HG02981 (cell line): ENCODE measurements around the gene RHBDD1.

ENCODE experiments used
- ATAC-seq: cut with Tn5 transposase; IDR thresholded peaks from one replicate; pipeline ENCODE4 v1.9.1; 2021; ENCODE audit warnings: mild to moderate bottlenecking, moderate library complexity; ENCODE audit not compliant: unreplicated experiment

Gene RHBDD1

GRCh38 chr2:226883296-226883795 is 47.5 kb downstream of the RHBDD1 start:
- ATAC-seq = no peak

DNA sequence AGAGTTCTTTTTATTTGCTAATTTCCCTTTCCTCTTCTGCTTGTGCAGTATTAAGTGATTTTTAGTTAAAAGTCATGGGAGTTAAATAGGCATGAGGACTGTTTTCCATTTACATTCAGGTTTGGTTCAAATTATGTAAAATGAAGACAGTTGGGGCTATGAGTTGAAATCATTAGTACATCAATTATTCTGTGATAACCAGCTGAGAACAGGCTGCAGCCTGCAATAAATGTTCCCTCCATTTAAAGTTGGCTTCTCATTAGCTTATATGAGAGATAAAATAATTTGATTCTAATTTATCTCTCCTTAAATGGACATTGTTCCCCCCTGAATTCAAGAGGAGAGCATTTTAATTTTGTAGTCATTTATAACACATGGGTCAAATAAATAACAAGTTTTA is 48.3 kb downstream of the RHBDD1 start:
- ATAC-seq = no peak

DNA sequence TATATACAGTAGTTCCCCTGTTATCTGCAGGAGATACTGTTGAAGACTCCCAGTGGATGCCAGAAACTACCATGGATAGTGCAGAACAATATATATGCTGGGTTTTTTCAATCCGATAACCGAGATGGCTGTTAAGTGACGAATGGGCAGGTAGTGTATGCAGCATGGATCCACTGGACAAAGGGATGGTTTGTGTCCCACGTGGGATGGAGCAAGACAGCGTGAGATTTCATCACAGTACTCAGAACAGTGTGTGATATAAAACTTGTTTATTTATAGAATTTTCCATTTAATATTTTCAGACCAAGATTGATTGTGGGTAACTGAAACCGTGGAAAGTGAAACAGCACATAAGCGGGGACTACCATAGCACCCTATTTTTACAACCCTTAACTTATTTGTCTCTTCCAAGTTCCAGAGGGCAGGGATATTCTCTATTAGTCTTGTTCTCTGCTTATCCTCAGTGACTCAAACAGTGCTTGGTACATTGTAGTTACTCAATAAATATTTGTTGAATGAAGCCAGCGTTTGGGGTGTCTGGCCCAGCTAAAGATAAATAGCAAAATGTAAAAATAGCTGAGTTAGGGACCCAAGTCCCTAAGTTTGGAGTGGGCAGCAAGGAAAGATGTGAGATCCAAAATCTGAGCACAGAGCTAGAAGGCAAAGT is 50.0 kb downstream of the RHBDD1 start:
- ATAC-seq = no peak

- no peak for ATAC-seq
These were observed 52.1 kb downstream of the RHBDD1 start for GRCh38 chr2:226887940-226888339.

DNA sequence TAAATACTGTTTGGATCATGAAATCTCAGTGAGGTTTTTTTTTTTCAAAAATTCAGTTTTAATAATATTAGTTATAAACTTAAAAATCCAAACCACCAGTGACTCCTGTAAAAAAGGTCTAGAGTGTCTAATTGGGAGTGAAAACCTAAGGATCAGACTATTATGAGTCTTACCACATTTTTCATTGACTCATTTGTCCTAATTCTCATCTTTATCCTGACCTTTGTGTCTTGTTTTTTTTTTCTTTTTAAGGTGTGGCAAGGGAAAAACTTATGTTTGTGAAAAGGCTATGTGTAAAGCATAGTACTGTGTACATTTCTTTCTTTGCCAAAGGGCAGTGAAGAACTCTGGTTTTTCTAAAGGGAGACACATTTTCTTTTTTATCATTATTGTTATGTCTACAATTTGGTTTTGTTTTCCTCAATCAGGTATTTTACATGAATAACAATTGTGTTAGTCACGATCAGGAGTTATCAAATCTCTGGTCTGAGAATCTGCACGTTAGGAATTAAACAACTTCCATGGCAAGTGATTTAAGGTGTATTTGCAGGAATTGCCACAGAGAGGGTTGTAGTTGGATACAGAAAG is 52.6 kb downstream of the RHBDD1 start:
- ATAC-seq = no peak

GRCh38 chr2:226888971-226889370 is 53.1 kb downstream of the RHBDD1 start:
- no peak for ATAC-seq

DNA sequence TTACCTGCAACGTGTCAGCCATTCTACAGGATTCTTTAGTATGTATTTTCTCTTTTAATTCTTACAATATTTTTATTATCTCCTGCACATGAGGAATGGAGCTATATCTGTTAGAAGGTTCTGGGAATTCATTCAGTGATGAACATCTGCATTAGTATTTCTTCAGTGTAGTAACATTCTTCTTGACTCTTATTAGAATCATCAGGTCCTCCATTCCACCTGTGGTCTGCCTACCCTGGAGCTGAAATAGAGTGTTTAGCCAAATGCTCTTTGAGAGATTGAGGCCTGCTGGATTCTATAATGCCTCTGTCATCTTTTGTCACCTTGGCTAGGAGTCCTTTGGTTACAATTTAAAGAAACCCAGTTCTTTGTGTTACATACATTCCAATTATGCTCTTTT is 54.4 kb downstream of the RHBDD1 start:
- ATAC-seq = no peak

DNA sequence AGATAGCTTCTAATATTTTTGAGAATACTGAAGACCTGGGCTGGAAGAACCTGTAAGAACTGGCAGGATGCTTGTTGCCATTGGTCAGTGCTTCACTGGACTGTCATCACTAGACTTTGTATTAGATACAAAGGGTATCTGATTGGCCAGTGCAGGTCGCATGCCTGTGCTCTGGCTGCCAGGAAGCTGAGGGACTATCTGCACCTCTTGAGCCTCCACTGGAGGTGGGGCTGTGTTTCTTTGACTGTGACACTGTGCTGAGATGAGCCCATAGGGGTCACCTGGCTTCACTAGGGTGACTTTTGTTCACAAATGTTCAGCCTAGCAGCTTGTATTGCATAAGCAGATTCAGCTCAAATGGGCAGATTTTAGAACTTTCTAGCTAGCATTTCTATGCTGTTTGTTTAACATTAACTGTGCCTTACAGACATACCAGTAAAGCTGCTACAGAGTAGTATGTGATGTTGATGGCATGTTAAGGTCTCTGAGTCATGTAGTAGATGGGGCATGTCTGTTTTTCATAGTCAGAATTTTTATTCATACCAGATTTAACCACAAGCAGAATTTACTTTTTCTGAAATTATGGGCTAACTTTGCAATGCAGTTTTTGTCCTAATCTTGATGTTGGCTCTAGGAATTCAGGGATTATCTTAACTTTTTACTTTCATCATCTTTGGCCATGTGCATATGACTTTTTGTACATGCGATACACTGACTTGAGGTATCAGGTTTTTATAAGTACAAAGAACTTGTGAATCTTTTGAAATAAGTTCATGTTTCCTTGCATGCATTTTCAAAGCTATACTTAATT is 56.1 kb downstream of the RHBDD1 start:
- ATAC-seq = no peak

GRCh38 chr2:226892729-226893128 is 56.9 kb downstream of the RHBDD1 start:
- no peak for ATAC-seq

DNA sequence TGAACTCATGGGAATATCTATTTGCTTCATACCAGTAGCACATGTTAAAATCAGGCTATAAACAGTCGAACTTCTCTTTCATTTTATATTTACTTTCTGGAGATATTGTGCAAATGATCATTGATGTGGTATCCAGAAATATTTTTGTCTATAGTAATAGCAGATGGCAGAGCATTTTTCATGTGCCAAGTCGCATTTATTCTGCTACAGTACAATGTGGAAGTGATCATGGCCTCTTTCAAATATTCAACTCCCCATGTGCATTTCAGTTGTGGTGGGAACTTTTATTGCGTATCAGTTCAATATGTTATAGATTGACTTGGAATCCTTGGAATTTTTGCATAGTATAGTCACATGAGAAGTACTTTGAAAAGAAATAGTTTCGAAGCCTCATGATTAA is 57.4 kb downstream of the RHBDD1 start:
- no peak for ATAC-seq

- ATAC-seq = no peak
These were observed 58.9 kb downstream of the RHBDD1 start for GRCh38 chr2:226894752-226895151.

- no peak for ATAC-seq
These were observed 59.7 kb downstream of the RHBDD1 start for GRCh38 chr2:226895579-226895978.

DNA sequence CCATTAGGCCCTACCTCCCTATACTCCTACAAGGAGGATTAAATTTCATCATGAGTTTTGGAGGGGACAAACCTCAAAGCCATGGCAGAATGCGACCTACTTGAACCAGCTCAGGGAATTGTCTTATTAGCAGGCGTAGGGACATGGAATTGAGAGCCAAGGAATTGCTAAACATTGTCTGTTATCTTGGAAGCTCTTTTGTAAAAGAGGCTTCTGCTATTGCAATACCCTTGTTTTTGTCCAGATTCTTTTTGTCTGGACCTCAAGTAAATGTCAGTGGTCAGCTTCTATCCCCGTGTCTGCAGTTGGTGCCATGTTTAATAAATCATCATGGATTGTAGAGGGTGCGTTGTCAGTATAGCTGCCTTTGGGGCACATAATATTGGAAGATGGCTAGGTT is 62.3 kb downstream of the RHBDD1 start:
- no peak for ATAC-seq

DNA sequence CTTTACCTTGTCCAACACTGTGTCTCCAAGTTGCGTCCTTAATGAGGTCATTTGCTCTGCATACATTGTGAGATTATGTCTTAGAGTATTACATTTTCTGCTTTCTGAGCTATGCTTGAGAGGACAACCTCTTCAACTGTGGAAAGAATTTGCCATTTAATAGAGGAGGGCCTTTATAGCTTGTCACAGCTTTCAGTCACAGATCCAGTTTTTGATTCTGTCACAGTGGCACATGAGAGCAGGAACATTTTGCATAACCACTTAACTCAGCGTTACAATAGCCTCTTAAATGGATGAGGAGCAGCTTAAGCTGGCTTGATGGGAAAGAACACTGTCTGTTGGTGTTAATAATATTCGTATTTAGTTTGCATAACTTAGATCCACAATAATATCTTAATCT is 63.0 kb downstream of the RHBDD1 start:
- no peak for ATAC-seq

DNA sequence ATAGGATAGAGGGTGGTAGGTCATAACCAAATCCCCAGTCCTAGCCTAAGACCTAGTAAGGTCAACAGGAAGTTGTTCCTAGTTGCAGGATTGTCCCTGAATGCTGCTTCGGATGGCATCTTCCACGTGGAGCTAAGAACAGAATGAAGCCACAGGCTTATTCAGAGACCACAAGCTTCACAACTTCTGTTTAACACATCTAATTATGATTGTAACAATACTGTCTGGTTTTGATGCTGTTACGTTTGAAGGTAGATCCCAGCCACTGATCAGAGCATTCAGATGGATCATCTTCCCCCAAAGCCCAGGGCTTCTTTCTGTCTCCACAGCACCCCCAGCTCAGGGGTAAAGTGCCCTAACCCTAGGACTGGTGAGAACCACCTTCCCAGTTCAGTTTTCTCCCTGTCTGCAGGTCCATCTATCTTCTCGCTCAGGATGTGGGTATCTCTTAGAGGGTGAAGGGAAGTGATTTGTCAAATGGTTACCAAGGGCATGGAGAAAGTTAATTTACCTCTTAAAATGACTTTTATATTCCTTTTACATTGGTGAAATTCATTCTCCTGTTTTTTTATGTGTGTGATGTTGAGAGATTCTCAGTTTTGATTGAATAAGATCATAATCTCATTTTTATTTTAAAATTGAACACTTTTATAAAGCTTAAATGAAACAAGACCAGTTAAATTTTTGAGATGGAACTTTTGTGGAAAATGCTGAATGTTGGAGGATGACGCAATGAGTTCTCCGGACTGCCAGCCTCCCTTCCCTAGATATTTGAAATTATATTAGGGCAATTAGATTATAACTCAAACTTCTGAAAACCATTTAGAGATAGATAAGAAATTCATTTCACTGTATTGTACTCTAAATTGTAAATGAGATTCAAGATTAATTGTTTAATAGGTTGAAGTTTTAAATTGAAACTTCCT is 66.5 kb downstream of the RHBDD1 start:
- no peak for ATAC-seq

DNA sequence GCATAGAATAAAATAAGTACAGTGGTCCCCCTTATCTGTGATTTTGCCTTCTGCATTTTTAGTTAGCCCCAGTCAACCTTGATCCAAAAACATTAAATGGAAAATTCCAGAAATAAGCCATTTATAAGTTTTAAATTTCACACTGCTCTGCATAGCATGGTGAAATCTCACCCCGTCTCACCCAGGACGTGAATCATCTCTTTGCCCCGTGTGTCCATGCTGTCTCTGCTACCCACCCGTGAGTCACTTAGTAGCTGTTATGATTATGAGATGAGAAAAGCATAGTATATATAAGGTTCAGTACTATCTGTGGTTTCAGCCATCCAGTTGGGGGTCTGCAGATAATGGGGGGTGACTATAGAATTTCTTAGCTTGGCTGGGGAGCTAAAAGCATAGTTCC is 67.3 kb downstream of the RHBDD1 start:
- no peak for ATAC-seq

- peak; percentile 49 for ATAC-seq
These were observed 68.7 kb downstream of the RHBDD1 start for GRCh38 chr2:226904592-226904991.

DNA sequence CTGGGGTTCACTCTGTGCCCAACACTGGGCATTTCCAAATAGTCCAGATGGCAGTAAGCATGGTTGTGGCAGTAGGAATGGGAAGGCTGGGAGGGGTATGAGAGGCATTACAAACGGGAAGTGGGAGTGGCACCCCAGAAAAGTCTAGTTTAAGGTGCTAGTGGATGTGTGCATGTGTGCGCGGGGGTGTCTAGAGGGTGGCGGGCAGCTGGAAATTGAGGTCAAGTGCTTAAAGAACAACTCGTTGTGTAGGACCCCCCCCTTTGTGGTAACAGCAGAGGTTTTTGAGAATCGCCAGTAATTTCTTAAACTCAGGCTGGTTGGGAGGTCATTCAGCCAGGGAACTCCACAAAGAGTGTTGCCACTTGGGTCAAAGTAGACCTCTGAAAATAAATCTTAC is 69.9 kb downstream of the RHBDD1 start:
- ATAC-seq = peak; percentile 9

DNA sequence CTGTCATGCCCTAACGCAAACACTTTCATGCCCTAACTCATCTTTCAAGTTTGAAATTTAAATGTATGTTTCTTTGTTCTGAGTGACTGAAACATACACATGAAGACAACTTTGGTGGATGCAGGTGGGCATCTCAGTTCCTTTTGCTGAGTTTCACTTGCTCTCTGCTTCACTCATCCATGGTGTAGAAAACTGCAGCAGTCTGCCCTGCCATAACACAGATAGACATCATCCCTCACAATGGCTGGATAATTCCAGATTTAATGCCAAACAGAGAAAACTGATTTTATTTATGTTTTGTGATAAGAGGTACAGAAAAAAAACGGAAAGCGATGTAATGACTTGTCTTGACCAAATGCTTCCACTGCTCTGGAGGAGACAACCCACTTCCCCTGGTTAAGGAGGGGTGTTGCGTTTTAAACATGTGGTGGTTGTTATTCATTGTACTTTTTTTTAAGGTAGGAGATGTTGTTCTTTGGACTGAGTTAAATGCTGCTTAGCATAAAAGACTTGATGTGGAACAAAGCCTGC is 70.4 kb downstream of the RHBDD1 start:
- peak; percentile 78 for ATAC-seq

DNA sequence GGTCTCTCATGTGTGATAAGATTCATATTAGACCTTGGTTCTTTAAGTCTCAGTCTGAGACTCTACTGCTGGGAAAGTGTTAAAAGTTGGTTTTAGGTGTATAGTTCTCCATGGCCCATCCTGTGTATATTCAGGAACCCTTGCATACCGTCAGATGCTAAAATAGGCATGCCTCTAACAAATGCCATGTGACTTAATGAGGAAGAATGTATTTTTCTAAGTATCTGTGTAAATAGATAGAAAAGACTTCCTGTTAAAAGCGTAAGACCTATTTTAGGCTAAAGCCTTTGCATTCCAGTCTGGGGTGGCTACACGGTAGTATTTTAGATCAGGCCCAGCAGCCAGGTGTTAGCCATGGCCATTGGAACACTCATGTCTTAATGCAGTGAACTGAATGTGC is 73.3 kb downstream of the RHBDD1 start:
- ATAC-seq = no peak

- ATAC-seq = no peak
These were observed 74.0 kb downstream of the RHBDD1 start for GRCh38 chr2:226909836-226910235.
